Keratinocyte (primary cell): ENCODE results near the gene AVPR2. TPM values are rescaled to one million over a fixed set of nuclear protein-coding genes. Genes with fewer than 3 reads are reported as not detected.

Experiments used
- DNase-seq: peaks from one replicate; pipeline ENCODE4 v3.0.0-alpha.2; 2011; ENCODE audit warnings: low read depth, missing footprints, low spot score
- FAIRE-seq: peaks from 2 replicates; lab custom pipeline; 2011; peaks lifted over from hg19 to GRCh38; lab: Jason Lieb, UNC
- H2AFZ ChIP-seq: 2 replicates; pipeline ENCODE4 v1.6.0; 2012; ENCODE audit warnings: low read length, control low read depth, inconsistent platforms; ENCODE audit not compliant: control insufficient read depth
- H3K27ac ChIP-seq: 2 replicates; pipeline ENCODE4 v1.5.1; 2011; ENCODE audit warnings: low read length; ENCODE audit not compliant: control insufficient read depth, insufficient read depth
- H3K27me3 ChIP-seq: 3 replicates; pipeline ENCODE4 v1.6.0; 2011; ENCODE audit warnings: low read length; ENCODE audit not compliant: control insufficient read depth, insufficient read depth; ENCODE audit errors: extremely low read depth
- H3K36me3 ChIP-seq, 2 experiments: 2 replicates in 1 of 2; 3 replicates in 1 of 2; pipeline ENCODE4 v1.5.1; 2011; ENCODE audit warnings: low read length in 2 of 2, mild to moderate bottlenecking in 1 of 2; ENCODE audit not compliant: control insufficient read depth in 2 of 2, insufficient read depth in 2 of 2; ENCODE audit errors: extremely low read depth in 1 of 2
- H3K4me1 ChIP-seq: 3 replicates; pipeline ENCODE4 v1.5.1; 2011; ENCODE audit warnings: low read length; ENCODE audit not compliant: control insufficient read depth, insufficient read depth; ENCODE audit errors: extremely low read depth
- H3K4me2 ChIP-seq: 3 replicates; pipeline ENCODE4 v1.6.0; 2011; ENCODE audit warnings: low read depth, low read length; ENCODE audit not compliant: control insufficient read depth, insufficient read depth; ENCODE audit errors: extremely low read depth
- H3K4me3 ChIP-seq, 3 experiments: fragments of 200-600 bp in 1 of 3; sonication (generic) in 1 of 3; 2 replicates in 2 of 3; 3 replicates in 1 of 3; pipeline ENCODE4 v1.5.1; 2011 to 2016; ENCODE audit warnings: low read length in 3 of 3, mild to moderate bottlenecking in 3 of 3, control low read depth in 2 of 3, inconsistent platforms in 1 of 3, low read depth in 1 of 3, mixed read lengths in 1 of 3, mixed run types in 1 of 3, moderate library complexity in 1 of 3; ENCODE audit not compliant: control insufficient read depth in 2 of 3, insufficient read depth in 2 of 3; ENCODE audit errors: extremely low read depth in 1 of 3
- H3K79me2 ChIP-seq: 2 replicates; pipeline ENCODE4 v1.6.0; 2012; ENCODE audit warnings: low read length; ENCODE audit not compliant: control insufficient read depth, insufficient read depth
- H3K9ac ChIP-seq: 3 replicates; pipeline ENCODE4 v1.6.0; 2011; ENCODE audit warnings: low read length; ENCODE audit not compliant: control insufficient read depth, insufficient read depth; ENCODE audit errors: extremely low read depth
- H3K9me1 ChIP-seq: 3 replicates; pipeline ENCODE4 v1.6.0; 2011; ENCODE audit warnings: low read length; ENCODE audit not compliant: control insufficient read depth, insufficient read depth; ENCODE audit errors: extremely low read depth
- H3K9me3 ChIP-seq: 2 replicates; pipeline ENCODE4 v1.5.1; 2012; ENCODE audit warnings: low read depth, low read length; ENCODE audit not compliant: control insufficient read depth
- H4K20me1 ChIP-seq: 3 replicates; pipeline ENCODE4 v1.6.0; 2011; ENCODE audit warnings: low read length; ENCODE audit not compliant: control insufficient read depth, insufficient read depth; ENCODE audit errors: extremely low read depth
- CTCF ChIP-seq, 3 experiments: IDR thresholded peaks in 1 of 3; conservative IDR thresholded peaks in 1 of 3; optimal IDR thresholded peaks in 1 of 3; 2 replicates in 2 of 3; 3 replicates in 1 of 3; pipeline versions ENCODE3 to v1.5.1; 2011; ENCODE audit warnings: low read length in 3 of 3, mild to moderate bottlenecking in 3 of 3, moderate library complexity in 2 of 3, control low read depth in 1 of 3, inconsistent platforms in 1 of 3; ENCODE audit not compliant: insufficient read depth in 2 of 3; ENCODE audit errors: extremely low read depth in 1 of 3
- EZH2 ChIP-seq: IDR thresholded peaks from one replicate; pipeline ENCODE4 v1.6.1; 2012; ENCODE audit warnings: inconsistent platforms, mild to moderate bottlenecking, low read length, moderate library complexity
- dilution Hi-C: fragments of 300-500 bp; cut with MboI; formaldehyde crosslinking; loops from one replicate; pipeline ENCODE4 v1.7.0; 2020; ENCODE audit warnings: low sequenced_read_pairs; ENCODE audit not compliant: extremely low pct_ligation_motif_present
- polyA plus RNA-seq, 5 experiments: library from polyadenylated mRNA; depleted of rRNA in 3 of 5; stranded (reverse) in 3 of 5; stranded (forward) in 1 of 5; unstranded in 1 of 5; fragments of >200 nt; gene quantifications; 1 replicate in 1 of 5; 2 replicates in 3 of 5; 3 replicates in 1 of 5; pipeline versions ENCODE4 v1.2.1 to v1.2.3, GENCODE V29; 2011 to 2012; ENCODE audit warnings: missing spikeins in 2 of 5, low read depth in 1 of 5, low replicate concordance in 1 of 5

The AVPR2 gene
- polyA plus RNA-seq, 1 donor (not counting 4 experiments of a cell fraction or from before 2014, with no cell fraction given), result not detected

- Histone ChIP-seq H3K27ac (no peak overlapping the region), H4K20me1 (peaks cover 6% of the 10 kb centered on the region), H3K27me3 (peaks cover 26% of the 10 kb centered on the region), H2AFZ (no peak overlapping the region), H3K4me2 (no peak overlapping the region), H3K79me2 (no peaks in the 10 kb centered on the region), H3K4me3 (no peak overlapping the region), H3K9me3 (no peaks in the 10 kb centered on the region), H3K9me1 (no peaks in the 10 kb centered on the region), H3K9ac (no peak overlapping the region), H3K36me3 (peaks cover 0 to 6% of the 10 kb centered on the region in 2 experiments), H3K4me1 (no peaks in the 10 kb centered on the region)
- DNase-seq (no peak), FAIRE-seq (no peak)
- no peak for TF ChIP-seq CTCF (optimal IDR thresholded peaks at IDR 0.05 in 1 of 3, IDR thresholded peaks at IDR 0.05 in 1 of 3, conservative IDR thresholded peaks at IDR 0.05 in 1 of 3; ENCODE audit: extremely low read depth in 1 of 3, insufficient read depth in 2 of 3, low read length in 3 of 3)
- no peak for TF ChIP-seq EZH2
- dilution Hi-C loops, result no loop called here
Measured at GRCh38 chrX:153876112-153876491, 28.4 kb upstream of the AVPR2 start.

- Histone ChIP-seq H3K9me1 (no peaks in the 10 kb centered on the region), H4K20me1 (peaks cover 6% of the 10 kb centered on the region), H3K27me3 (peaks cover 26% of the 10 kb centered on the region), H3K4me2 (no peak overlapping the region), H3K79me2 (no peaks in the 10 kb centered on the region), H3K27ac (no peak overlapping the region), H3K9me3 (no peaks in the 10 kb centered on the region), H3K9ac (no peak overlapping the region), H2AFZ (no peak overlapping the region), H3K4me3 (no peak overlapping the region), H3K36me3 (peaks cover 0 to 6% of the 10 kb centered on the region in 2 experiments), H3K4me1 (peaks cover 3% of the 10 kb centered on the region)
- dilution Hi-C loops, result no loop called here
- DNase-seq (no peak), FAIRE-seq (no peak)
- TF ChIP-seq EZH2, result no peak
- TF ChIP-seq CTCF (optimal IDR thresholded peaks at IDR 0.05 in 1 of 3, IDR thresholded peaks at IDR 0.05 in 1 of 3, conservative IDR thresholded peaks at IDR 0.05 in 1 of 3; ENCODE audit: extremely low read depth in 1 of 3, insufficient read depth in 2 of 3, low read length in 3 of 3), result no peak
Measured at GRCh38 chrX:153877571-153878261, 26.8 kb upstream of the AVPR2 start.
